ENCODE results near the gene FZD7.

The FZD7 gene

DNA sequence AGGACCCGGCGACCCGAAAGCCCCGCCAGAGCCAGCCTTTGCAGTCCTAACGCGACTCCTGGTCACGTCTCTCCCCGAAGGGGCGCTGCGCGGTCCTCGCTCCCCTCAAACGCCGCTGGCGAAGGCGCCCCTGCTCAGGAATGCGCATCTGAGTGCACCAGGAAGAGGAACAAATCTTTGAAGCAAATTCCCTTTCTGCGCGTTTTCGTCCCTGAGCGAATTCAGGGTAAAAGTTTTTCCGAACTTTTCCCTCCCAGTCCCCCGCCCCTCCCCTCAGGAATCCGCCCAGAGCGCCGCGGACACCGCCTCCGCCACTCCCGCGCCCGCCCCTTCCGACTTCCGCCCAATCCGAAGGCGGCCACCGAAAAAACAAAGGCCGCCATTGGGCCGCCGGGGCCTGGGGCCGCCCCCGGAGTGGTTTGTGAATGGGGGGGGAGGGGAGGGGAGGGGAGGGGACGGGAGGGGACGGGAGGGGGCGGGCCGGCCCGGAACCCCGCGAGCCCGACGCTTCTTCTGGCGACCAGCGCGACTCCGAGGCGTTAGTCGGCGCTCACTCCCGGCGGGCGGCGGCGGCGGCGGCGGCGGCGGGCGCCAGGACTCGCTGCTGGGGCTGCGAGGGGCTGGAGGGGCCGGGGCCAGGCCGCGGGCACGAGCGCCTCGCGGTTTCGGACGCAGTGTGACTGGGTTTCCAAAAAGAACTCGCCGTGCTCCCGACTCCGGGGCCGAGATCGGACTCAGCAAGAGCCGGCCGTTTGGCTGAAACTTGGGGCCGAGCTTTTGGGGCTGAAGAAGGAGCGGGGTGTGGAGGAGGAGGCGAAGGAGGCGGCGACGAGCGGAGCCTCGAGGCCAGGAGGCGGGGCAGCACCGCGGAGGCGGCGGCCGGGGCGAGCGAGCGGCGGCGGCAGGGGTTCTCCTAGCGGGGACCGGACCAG lies at the start of gene FZD7:
FZD7 (plus strand) TSS at position 539 of the 932 bp plus-strand sequence. CDS start 793 bp downstream, outside the sequence.
- peak; percentile 53 for DNase-seq

DNA sequence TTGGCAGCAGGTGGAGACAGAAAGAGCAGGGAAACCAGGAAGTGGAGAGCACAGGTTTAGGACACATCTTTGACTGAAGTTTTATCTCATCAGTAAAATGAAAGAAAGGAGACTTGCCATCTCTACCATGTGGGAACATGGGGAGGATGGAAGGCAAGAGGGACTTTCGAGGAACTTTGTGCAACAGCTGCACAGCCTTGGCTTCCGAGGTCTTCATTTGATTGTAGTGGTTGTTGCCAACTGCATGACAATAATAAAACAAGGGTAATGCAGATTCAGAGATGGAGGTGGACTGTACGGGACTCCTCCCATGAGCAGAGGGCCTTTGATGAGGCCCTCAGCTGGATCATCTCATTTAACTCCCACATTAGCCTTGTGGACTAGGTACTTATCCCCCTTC lies 49.3 kb upstream of the FZD7 start:
- DNase-seq = no peak

DNA sequence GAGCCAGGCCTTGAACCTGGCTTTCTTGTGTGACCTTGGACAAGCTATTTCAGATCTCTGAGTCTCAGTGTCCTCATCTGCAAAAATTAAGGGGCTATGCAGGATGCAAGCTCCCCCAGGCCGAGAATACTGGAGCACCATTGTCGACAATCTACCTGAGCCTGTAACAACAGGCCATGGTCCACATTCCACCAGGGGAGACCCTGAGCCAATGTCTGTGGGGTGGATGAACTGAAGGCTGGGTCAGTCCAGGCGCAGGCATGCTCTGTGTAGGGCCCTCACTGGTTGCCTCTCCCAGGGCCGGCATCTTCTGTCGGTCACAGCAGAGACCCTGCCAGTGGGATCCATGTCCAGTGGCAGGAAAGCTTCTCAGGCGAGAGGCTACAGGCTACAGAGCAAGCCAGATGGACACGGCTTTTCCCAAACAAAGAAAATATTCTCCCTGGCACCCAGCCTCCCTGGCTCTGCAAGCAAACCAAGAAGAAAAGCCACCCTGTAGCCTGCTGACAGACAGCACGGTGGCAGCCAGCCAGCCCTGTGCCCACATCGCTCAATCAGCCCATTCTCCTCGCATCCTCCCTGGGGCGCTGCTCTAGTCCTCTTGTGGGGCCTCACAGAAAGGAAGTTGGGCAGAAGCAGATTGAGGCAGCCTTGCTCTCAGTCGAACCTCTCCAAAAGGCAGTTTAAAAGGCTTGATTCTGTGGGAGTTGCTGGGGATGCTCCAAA lies 48.7 kb upstream of the FZD7 start:
- DNase-seq = no peak

DNA sequence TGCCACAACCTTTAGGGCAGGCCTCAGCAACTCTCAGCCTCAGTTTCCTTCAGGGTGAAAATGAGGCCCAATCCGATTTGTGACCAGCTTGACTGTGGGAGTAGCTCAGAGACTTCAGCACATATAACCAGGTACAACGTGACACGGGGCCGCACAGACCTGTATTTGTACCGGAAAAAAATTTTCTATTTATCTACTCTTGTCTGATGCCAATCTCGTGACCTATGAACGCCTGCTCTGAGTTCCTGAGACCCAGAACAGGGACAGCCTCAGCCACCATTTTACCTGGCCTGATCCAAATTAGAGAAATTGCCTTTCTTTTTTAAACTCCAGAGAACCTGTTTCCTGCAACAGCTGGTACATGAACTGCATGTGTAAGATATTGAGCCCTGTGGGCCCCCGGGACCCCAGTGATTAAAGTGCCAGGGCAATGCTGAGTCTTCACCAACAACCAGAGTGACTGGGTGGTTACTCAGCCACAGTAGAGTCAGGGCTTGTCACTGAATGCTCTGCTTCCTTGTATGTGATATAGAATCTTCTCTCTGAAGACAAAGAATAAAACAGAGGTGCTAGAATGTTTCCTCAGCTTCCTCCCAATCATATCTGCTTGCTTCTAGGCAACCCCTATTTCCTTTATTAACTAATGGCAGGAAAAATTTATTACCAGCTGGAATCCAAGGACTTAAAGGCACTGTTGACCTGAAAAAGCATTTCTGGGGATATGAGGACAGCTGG lies 47.8 kb upstream of the FZD7 start:
- no peak for DNase-seq

DNA sequence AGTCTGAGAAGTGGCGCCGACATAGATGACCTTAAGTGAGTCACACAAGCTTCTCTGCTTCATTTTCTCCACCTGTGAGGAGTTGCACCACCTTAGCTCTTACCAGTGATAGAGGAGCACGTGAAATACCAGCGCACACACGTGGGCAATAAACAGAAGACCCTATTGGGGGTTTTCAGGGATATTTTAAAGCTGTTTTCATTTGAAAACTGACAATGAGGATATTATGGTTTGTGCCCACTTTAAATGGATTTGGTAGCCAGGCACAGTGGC lies 47.3 kb upstream of the FZD7 start:
- DNase-seq = no peak

DNA sequence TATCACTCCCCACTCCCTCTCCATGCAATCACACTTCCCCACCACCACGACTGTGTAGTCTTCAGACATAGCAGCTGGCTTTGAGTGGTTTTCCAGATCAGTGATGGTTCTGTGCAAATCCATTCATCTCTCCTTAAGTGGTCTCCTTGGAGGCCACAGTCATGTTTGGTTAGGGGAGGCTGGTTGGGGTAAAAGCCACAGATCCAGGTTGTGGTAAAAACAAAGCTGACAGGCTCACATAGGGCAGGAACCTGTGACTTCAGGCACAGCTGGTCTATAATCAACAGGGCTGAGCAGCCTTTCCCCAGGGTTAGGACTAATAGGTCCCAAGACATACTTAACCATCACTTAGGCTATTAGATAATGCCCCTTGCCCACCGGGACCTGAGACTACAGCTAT lies 46.2 kb upstream of the FZD7 start:
- no peak for DNase-seq

DNA sequence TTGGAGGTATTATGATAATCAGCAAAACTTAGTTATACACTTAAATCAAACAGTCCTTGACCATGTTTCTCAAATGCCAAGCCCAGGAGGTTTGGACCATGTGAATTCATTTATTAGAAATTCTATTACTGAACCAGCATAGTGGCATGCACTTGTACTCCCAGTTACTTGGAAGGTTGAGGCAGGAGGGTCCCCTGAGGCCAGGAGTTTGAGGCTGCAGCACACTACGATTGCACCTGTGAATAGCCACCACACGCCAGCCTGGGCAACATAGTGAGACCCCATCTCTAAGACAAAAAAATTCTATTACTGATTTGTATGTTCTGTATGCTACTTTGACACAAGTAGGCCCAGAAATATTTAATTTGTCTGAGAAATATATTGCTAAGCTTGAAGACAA lies 43.6 kb upstream of the FZD7 start:
- DNase-seq = no peak

DNA sequence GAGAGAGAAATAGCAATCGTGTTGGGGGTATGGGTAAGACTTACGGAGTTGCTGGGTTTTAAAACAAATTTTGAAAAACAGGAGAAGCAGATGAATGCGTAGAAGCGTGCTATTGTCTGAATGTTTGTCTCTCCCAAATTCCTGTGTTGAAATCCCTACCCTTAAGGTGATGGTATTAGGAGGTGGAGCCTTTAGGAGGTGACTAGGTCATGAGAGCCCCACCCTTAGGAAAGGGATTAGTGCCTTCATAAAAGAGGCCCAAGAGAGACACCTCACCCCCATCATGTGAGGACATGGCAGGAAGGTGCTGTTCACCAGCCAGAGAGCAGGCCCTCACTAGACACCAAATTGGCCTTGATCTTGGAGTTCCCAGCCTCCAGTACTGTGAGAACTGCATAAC lies 40.7 kb upstream of the FZD7 start:
- no peak for DNase-seq

DNA sequence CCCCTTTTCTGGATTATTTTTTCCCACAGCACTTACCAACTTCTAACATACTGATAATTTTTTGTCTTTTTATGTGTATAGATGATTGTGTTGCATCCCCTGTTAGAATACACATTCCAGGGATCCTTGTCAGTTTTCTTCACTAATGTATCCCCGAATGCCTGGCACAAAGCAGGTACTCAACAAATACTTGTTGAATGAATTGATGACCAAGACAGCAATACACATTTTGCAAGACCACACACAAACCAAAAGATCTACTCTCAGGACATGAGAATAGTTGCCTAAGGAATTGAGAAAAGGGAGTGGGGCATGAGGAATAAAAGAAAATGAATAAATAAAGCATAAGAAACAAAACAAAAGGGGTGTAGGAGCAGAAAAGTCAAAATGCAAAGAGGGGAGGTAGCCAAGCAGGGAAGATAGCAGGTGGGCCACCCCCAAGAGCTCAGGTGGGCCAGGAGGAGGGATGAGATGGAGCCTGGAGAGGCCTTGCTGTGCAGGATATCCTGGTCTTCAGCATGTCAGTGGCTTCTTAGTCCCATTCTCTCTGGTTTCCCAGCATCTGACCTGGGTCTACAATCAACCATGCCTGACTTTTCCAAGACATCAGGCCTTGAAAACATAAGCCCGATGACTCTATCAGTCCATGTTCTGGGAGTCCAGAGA lies 38.5 kb upstream of the FZD7 start:
- no peak for DNase-seq

DNA sequence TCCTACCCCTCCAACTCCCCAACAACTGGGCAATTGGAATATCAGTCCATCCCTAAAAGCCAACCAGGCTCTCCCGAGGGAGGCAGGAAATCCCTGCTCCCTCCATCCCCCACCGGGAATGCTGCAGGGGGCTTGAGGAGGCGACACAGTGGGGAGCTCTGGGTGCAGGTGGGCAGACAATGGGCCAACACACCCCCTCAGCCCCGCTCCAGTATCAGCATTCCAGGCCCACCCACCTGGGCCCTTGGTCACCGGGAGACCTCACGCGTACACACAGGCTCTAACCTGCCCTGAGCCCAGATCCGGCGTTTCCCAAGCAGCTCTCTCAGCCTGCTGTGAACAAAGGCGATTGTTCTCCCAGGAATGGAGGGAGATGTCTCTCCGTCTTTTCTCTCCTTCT lies 37.6 kb upstream of the FZD7 start:
- DNase-seq = no peak

DNA sequence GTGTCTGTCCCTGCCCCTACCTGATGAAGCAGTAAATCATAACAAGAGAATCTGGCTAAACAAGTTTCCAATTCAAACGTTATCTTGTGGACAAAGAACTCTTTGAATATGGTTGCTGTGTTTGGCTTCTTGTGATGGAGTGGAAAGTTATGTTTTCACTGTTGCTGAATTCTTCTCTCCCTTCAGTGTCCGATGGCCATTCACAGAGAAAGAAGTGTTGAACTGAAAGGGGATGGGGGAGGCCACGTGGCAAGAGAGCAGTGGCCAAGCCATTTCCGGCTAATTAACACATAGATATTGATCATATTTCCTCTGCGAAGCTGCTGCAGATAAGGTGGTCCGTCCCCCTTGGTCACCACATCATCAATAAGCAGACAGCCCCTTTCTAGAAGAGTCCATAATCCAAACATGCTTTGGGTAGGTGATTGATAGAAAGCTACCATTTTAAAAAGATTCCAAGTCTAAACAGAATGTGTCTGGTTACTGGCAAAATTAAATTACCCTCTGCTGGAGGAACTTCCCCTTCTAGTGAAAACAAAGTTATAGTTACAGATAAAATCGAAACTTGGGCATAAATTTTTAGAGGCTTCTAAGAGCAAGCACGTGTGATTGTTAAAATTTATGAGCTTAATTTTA lies 36.9 kb upstream of the FZD7 start:
- no peak for DNase-seq

DNA sequence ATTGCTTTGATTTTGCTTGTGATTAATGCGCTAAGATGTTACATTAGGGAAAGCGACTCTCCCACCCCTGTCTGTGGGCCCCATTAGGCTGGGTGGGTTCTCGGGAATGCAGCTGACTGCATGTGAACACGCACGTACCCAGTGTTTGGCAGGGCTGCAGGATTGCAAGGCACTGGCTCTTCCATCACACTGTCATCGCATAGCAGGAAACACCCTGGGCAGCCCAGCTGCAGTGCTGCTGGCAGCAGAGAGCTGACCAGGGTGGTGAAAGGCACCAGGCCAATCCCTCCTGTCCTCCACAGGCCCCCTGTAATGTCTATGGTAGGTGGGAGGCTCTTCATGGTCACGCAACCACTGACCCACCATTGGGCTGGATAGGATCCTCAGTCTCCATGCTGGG lies 34.4 kb upstream of the FZD7 start:
- DNase-seq = no peak

DNA sequence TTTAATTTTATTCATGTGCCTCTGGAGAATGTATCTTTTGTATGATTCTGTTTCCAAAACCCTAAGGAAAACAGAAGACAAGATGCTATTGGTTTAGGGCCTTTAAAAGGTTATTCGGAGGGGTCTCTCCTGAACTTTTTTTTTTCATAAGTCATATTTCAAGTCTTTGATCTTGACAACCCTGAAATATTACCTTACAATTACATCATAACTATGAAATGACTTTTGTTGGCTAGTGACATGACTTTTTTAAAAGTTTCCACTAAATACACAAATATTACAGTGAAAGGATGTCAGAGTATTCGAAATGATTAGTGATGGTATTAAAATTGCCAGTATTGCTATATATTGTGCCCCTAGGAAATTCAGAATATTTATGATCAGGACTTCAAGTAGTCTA lies 31.8 kb upstream of the FZD7 start:
- DNase-seq = no peak

DNA sequence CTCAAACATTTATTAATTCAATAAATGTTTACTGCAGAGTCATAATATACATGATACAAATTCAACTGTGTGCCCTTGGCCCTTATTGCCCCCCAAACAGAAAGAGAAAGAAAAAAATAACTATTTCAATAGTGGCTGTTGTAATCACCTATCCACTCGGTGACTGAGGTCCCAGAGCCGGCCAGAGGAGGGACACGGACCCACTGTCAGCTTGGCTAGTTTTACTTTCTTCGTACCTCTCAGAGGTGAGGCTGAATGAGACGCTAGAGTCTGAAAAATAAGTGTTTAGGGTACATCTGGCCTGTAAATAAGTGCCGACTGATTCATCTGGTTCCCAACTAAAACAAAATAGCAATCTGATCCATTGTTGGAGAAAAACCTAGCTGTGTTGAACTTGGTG lies 31.3 kb upstream of the FZD7 start:
- no peak for DNase-seq

DNA sequence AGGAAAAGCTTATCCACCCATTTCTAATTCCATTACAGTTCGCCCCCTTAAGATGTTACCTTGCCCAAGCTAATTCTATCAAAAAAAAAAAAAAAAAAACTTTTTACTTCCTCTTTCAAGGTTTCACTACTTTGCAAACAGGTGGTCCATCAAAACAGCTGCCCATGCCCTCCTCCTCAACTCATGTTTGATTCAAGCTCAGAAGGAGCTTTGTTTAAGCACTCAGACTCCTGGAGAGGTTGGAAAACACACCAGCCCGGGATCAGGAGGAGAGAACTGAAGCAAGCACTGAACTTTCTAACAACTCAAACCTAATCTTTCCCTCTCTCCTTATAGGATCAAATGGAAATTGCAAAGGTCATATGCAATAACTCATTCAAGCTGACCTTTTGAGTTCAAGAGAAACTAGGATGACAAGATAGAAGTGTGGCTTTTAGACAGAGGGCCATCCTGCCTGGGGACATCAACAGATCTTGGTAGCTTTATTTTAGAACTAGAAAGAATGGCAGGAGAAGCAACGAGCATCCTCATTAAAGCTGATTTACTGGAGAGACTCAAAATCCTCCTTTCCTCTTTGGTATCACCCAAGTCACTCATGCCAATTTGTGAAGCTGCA lies 28.3 kb upstream of the FZD7 start:
- no peak for DNase-seq

DNA sequence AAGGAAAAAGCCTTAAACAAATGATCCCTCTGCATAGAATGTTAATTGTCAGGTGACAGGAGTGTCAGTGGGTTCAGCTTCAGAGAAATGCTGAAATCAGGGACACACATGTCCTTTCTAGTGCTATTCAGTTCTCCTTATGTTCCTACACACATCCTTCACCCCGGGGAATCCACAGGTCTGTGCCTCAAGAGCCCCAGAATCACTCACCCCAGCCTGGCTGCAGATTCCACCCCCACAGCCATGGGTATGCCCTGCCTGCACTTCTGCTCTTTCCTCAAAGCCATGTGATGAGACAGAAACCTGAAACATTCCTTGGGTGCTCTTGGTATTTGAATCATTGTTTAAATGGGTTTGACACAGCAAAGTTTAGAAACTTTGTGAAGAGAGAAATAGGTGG lies 27.4 kb upstream of the FZD7 start:
- DNase-seq = no peak

DNA sequence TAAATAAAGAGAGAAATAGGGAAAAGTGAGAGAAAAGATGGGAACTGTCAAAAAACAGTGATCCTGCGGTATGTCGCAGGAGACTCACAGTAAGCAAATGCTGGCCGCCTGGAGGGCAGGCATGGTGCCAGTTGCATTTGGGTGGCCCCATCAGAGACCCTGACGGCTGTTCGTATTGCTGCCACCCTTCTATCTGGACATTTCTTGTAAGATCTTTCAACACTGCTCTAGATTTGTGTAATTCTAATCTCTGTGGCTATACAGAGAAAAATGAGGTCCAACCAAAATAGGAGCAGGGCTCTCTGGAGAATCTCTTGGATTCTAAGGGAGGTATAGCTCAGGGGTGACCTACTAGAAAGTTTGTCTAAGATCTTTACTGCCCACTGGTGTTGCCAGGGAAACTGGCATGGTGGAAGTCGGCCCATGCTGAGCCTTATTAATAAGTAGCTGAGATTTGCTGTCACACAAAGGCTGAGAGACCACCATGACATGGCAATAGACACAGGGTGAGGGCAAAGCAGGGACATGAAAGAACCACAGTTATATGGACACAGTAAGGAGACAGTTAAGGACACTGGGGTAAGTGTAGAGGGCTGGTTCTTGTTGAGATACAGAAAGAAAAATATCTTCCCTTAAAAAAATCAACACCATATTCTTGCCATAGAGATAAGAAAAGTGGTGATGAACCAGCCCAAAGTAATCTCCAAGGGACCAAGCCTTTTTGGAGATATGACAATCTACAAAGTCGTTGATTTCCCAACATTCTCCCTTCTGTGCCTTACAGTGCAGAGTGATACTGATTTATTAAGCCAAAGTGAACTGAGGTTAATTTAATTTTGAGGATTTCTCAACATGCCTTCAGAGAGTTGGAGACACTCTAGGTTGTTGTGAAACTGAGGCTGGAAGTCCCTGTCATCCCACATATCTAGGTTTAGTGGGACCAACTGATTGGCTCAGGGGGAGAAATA lies 26.4 kb upstream of the FZD7 start:
- DNase-seq = no peak

DNA sequence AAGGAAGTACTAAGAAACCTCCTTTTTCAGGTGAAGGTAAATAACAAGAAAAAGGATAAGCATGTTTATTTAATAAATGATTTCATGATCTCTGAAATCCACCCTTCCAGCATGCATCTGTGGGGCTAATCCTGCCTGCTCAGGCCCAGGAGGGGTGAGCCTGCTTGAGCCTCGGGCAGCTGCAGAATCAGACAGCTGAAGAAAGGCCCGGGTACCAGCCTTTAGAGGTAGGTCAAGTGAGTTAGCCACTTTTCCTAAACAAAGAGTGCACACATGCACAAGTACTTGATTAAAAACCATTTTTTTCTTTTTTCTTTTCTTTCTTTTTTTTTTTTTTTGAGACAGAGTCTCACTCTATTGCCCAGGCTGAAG lies 25.7 kb upstream of the FZD7 start:
- no peak for DNase-seq

DNA sequence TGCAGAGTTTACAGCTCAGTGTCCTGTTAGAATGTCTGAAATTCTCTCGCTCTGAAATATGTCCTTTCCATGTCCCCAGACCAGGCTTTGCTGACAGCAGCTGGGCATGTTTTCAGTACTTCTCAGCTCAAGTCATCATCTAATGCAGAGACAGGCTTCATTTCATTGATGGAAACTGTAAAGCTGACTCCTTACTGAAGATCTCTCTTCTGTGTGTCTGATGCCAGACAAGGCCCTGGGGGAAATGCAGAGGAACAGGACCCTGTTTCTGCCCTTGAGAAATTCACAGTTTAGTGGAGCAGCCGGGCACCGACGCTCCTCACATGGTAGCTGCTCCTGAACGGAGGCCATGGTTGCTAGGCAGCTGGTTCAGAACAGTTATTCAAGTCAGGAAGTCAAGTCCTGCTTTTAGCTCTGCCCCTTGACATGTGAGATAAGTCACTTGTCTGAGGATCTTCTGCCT lies 24.6 kb upstream of the FZD7 start:
- DNase-seq = no peak

DNA sequence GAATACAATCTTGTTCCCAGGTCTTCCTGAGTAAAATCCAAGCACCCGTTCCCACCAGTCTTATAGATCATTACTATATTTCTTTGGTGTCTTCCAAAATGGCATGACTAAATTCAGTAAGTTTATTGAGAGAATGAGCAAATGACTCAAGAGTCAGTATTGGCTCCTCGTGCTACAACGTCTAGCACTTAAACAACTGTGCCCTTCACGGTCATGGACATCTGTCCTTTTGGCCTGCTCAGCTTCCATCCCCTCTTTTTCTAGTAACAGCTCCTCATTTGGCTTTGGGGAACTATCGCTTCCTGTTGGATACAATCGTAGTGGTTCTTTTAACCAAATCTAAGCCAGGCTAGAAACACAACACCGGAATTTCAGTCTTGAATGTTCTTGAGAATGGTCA lies 24.1 kb upstream of the FZD7 start:
- DNase-seq = no peak

DNA sequence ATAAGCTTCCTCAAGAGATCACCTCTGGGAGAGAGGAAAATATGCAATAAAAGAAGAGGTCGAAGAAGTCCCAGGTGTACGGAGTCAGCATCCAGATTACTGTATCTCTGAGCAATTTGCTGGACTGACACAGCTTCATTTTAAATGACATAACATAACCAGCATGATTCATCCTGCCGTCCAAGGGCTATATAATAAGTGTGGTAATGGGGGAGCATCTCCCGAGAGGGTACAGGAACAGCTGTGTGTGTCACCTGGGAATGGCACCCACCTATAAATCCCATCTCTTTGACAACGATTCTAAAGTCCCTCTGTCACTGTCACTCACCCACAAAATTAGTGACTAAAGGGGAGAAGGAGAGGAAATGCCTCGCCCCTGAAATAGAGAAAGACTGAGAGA lies 19.3 kb upstream of the FZD7 start:
- DNase-seq = no peak
